SK-N-SH (cell line): ENCODE data around the gene ZC4H2. TPM values are rescaled to one million over a fixed set of nuclear protein-coding genes. Genes with fewer than 3 reads are reported as not detected.
"Not testable (repeated sequence)": the region's sequence is repeated elsewhere in the genome, so short reads cannot be mapped to it uniquely, and the experiment has no call there.

Experiments used
- CTCF ChIA-PET: fragments of 300-600, 350-600 bp; formaldehyde crosslinking; extraction: SDS; loops from one replicate; lab custom pipeline; 2021; lab: Yijun Ruan, JAX
- POLR2A ChIA-PET: fragments of 350-600 bp; sonication (Branson Sonifier 250); formaldehyde crosslinking; extraction: SDS; loops from one replicate; lab custom pipeline; 2020; ENCODE audit warnings: antibody characterized with exemption, inconsistent platforms; lab: Yijun Ruan, JAX
- DNase-seq: peaks from one replicate; pipeline ENCODE4 v3.0.0; 2012
- H2AFZ ChIP-seq: fragments of 200-600 bp; sonication (generic); 2 replicates; pipeline ENCODE4 v1.8.1; 2016; ENCODE audit warnings: antibody characterized with exemption, mild to moderate bottlenecking, low read depth
- H3F3A ChIP-seq: fragments of 200-600 bp; sonication (generic); replicated peaks from 2 replicates; pipeline ENCODE3; 2016; ENCODE audit warnings: antibody characterized with exemption, mild to moderate bottlenecking; ENCODE audit not compliant: insufficient read depth
- H3K27ac ChIP-seq, 2 experiments: fragments of 200-500 bp in 1 of 2; fragments of 200-600 bp in 1 of 2; sonication (Bioruptor generic) in 1 of 2; sonication (generic), shearing (Covaris generic) in 1 of 2; 2 replicates each; pipeline versions ENCODE4 v1.5.1 to v1.6.1; 2014 to 2016; ENCODE audit warnings: low read depth in 2 of 2, inconsistent platforms in 1 of 2, low read length in 1 of 2, mild to moderate bottlenecking in 1 of 2, mixed read lengths in 1 of 2
- H3K27me3 ChIP-seq: fragments of 200-600 bp; sonication (generic), shearing (Covaris generic); 2 replicates; pipeline ENCODE4 v1.6.1; 2016; ENCODE audit warnings: mixed run types; ENCODE audit not compliant: insufficient read depth
- H3K36me3 ChIP-seq, 2 experiments: fragments of 200-500 bp in 1 of 2; fragments of 200-600 bp in 1 of 2; sonication (Bioruptor generic) in 1 of 2; sonication (generic) in 1 of 2; replicated peaks in 1 of 2; 2 replicates each; pipeline versions ENCODE3 to v1.5.1; 2014 to 2016; ENCODE audit warnings: low read length in 1 of 2, mild to moderate bottlenecking in 1 of 2; ENCODE audit not compliant: insufficient read depth in 2 of 2, control insufficient read depth in 1 of 2
- H3K4me1 ChIP-seq, 2 experiments: fragments of 200-500 bp in 1 of 2; fragments of 200-600 bp in 1 of 2; sonication (Bioruptor generic) in 1 of 2; sonication (generic), shearing (Covaris generic) in 1 of 2; 2 replicates each; pipeline versions ENCODE4 v1.5.1 to v1.6.1; 2014 to 2016; ENCODE audit warnings: low read depth in 1 of 2, low read length in 1 of 2, mixed run types in 1 of 2; ENCODE audit not compliant: insufficient read depth in 2 of 2, control insufficient read depth in 1 of 2
- H3K4me2 ChIP-seq: fragments of 200-600 bp; sonication (generic), shearing (Covaris generic); 2 replicates; pipeline ENCODE4 v1.6.1; 2017; ENCODE audit warnings: mixed run types
- H3K4me3 ChIP-seq, 2 experiments: fragments of 200-500 bp in 1 of 2; fragments of 200-600 bp in 1 of 2; sonication (Bioruptor generic) in 1 of 2; sonication (generic), shearing (Covaris generic) in 1 of 2; 2 replicates each; pipeline versions ENCODE4 v1.5.1 to v1.8.1; 2014 to 2016; ENCODE audit warnings: low read depth in 2 of 2, inconsistent platforms in 1 of 2, low read length in 1 of 2, mild to moderate bottlenecking in 1 of 2, mixed read lengths in 1 of 2, moderate library complexity in 1 of 2
- H3K79me2 ChIP-seq: fragments of 200-600 bp; sonication (generic); 2 replicates; pipeline ENCODE4 v1.8.1; 2017; ENCODE audit warnings: mild to moderate bottlenecking; ENCODE audit not compliant: insufficient read depth
- H3K9ac ChIP-seq: fragments of 200-600 bp; sonication (generic); 2 replicates; pipeline ENCODE4 v1.6.1; 2017; ENCODE audit warnings: mixed run types
- H3K9me2 ChIP-seq: fragments of 200-600 bp; sonication (generic); 2 replicates; pipeline ENCODE4 v1.6.1; 2017; ENCODE audit warnings: mixed run types
- H3K9me3 ChIP-seq: fragments of 200-600 bp; sonication (generic); 2 replicates; pipeline ENCODE4 v1.6.1; 2017; ENCODE audit warnings: mixed run types, mild to moderate bottlenecking, moderate library complexity
- H4K20me1 ChIP-seq: fragments of 200-600 bp; sonication (generic); 2 replicates; pipeline ENCODE4 v1.6.1; 2017; ENCODE audit warnings: mild to moderate bottlenecking, mixed run types; ENCODE audit not compliant: insufficient read depth
- CTCF ChIP-seq: fragments of 200-600 bp; sonication (generic); IDR thresholded peaks from 2 replicates; pipeline ENCODE4 v1.6.1; 2017; ENCODE audit warnings: antibody characterized with exemption, mild to moderate bottlenecking, moderate library complexity
- FOXJ3 ChIP-seq: sonication (generic); formaldehyde crosslinking; IDR thresholded peaks from 2 replicates; pipeline ENCODE4 v1.5.1; 2020; ENCODE audit warnings: mild to moderate bottlenecking, missing genetic modification reagents
- GABPA ChIP-seq: IDR thresholded peaks from 2 replicates; pipeline ENCODE4 v1.4.0; 2012; ENCODE audit warnings: low read depth, mild to moderate bottlenecking
- RAD21 ChIP-seq: IDR thresholded peaks from 2 replicates; pipeline ENCODE4 v1.6.1; 2012; ENCODE audit warnings: mild to moderate bottlenecking, low read length
- SMC3 ChIP-seq: IDR thresholded peaks from 2 replicates; pipeline ENCODE4 v1.6.1; 2012; ENCODE audit warnings: low read depth, low read length, improper control_type of control experiment
- YY1 ChIP-seq: IDR thresholded peaks from 2 replicates; pipeline ENCODE4 v1.4.0; 2012; ENCODE audit warnings: low read depth, mild to moderate bottlenecking
- WGBS: methylation state at CpG from one replicate; pipeline ENCODE4 v1.1.6; 2017; ENCODE audit warnings: low lambda C conversion rate; 5-methylcytosine and 5-hydroxymethylcytosine counted together
- polyA plus RNA-seq, 3 experiments: library from polyadenylated mRNA; depleted of rRNA; stranded (reverse); fragments of >200 nt; gene quantifications; 2 replicates each; pipeline ENCODE4 v1.2.3, GENCODE V29; 2012

The ZC4H2 gene
- polyA plus RNA-seq, 1 of the 3 experiments (the other 2 are of a cell fraction): 17.2 TPM

GRCh38 chrX:64894454-64895038 is 81.7 kb downstream of the ZC4H2 start:
- Histone ChIP-seq H3K9me2 (no peaks in the 10 kb centered on the region), H4K20me1 (no peaks in the 10 kb centered on the region), H3K4me3 (peak overlapping the region in 1 of 2 experiments; percentile 29; a peak in 1 of 4 replicates), H3K4me2 (no peak overlapping the region), H3K9ac (no peak overlapping the region), H3K79me2 (no peaks in the 10 kb centered on the region), H3K4me1 (no peaks in the 10 kb centered on the region), H3K27ac (no peak overlapping the region), H3K36me3 (no peaks in the 10 kb centered on the region), H3K9me3 (no peaks in the 10 kb centered on the region), H2AFZ (no peak overlapping the region), H3F3A (no peaks in the 10 kb centered on the region), H3K27me3 (no peaks in the 10 kb centered on the region)
- TF ChIP-seq RAD21 (peak; percentile 74), YY1 (no peak), CTCF (peak; percentile 57), SMC3 (peak; percentile 46; the same call in 1 of the 2 replicates)
- 58% methylated on average over 10 of the region's 10 CpGs for WGBS
- CTCF ChIA-PET: interaction anchor here (1.2 kb wide), 1 partner anchor 557 kb away, joined by 3 read pairs; no protein-coding TSS in a partner anchor
- peak; percentile 25 for DNase-seq
- POLR2A ChIA-PET: no interaction called here

- no peak overlapping the region for H3K4me2 ChIP-seq
- H3K79me2 ChIP-seq: no peaks in the 10 kb centered on the region
- TF ChIP-seq FOXJ3 (CRISPR knock-in tag): no peak
- no peak for TF ChIP-seq GABPA
- TF ChIP-seq RAD21: peak; percentile 9; the same call in 1 of the 2 replicates
- TF ChIP-seq CTCF: peak; percentile 58
- H3K27me3 ChIP-seq: no peaks in the 10 kb centered on the region
- H3K9me2 ChIP-seq: no peaks in the 10 kb centered on the region
- no peaks in the 10 kb centered on the region for H3F3A ChIP-seq
- ChIA-PET POLR2A (no interaction called here), CTCF (interaction anchor here (0.6 to 2.0 kb wide), 8 partner anchors 8 to 559 kb away, joined by 3 to 9 read pairs (median 4); no protein-coding TSS in a partner anchor)
- no peak overlapping the region for H3K9ac ChIP-seq
- no peaks in the 10 kb centered on the region for H3K4me1 ChIP-seq
- no peak overlapping the region for H2AFZ ChIP-seq
- H3K27ac ChIP-seq: no peak overlapping the region
- no peaks in the 10 kb centered on the region for H4K20me1 ChIP-seq
- no peaks in the 10 kb centered on the region for H3K36me3 ChIP-seq
- no peaks in the 10 kb centered on the region for H3K9me3 ChIP-seq
- no peak overlapping the region; a peak in 1 of 4 replicates for H3K4me3 ChIP-seq
- peak; percentile 21 for DNase-seq
These were observed 90.4 kb downstream of the ZC4H2 start for GRCh38 chrX:64885850-64886249.

GRCh38 chrX:64878709-64879108 is 97.5 kb downstream of the ZC4H2 start:
- H3K27ac ChIP-seq, H3K9me2 ChIP-seq, H3K4me1 ChIP-seq, H3F3A ChIP-seq, H3K4me2 ChIP-seq, H2AFZ ChIP-seq, H3K79me2 ChIP-seq, H3K36me3 ChIP-seq, CTCF ChIA-PET, H3K27me3 ChIP-seq, H3K9ac ChIP-seq, H3K4me3 ChIP-seq, H3K9me3 ChIP-seq, H4K20me1 ChIP-seq, POLR2A ChIA-PET, DNase-seq: not testable (repeated sequence)
- 3% methylated on average over 12 of the region's 12 CpGs for WGBS
